Measurements from ENCODE around the gene ATXN7. TPM values are rescaled to one million over a fixed set of nuclear protein-coding genes. Genes with fewer than 3 reads are reported as not detected.

Gene ATXN7
- total RNA-seq, 4 donors from 2014 or later, result 21.4 to 88.6 (median 36.1) TPM

DNA sequence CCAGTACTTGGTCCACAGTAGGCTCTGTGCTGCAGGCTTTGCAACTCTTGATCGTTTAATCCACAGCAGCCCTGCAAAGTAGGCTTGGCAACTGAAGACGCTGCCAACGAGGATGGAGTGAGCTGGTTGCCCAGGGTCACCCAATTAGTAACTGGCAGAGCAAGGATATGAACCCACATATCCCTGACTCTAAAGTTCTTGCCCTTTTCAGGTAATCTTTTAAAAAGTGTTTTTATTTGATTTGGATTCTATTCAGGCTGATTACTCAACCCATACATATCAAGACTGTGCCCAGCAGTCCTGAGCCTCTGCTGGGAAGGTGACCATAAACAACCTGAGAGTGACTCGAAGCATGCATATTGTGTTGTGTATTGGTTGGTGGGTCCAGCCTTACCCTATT is 109.3 kb downstream of the ATXN7 start:
- TF ChIP-seq CTCF (IDR thresholded peaks at IDR 0.05), result no peak
- no peak for TF ChIP-seq POLR2A (IDR thresholded peaks at IDR 0.05)
- no peak for DNase-seq (ENCODE audit: low spot score in 2 of 2)
- intact Hi-C loops (cut with DNase I; ENCODE audit: low total_unique reads), result no loop called here
- H3K4me3 ChIP-seq (ENCODE audit: low read depth, poor library complexity, severe bottlenecking), result no peak overlapping the region
- 65 to 70% methylated on average over 4 of the region's 4 CpGs for WGBS, 2 donors

DNA sequence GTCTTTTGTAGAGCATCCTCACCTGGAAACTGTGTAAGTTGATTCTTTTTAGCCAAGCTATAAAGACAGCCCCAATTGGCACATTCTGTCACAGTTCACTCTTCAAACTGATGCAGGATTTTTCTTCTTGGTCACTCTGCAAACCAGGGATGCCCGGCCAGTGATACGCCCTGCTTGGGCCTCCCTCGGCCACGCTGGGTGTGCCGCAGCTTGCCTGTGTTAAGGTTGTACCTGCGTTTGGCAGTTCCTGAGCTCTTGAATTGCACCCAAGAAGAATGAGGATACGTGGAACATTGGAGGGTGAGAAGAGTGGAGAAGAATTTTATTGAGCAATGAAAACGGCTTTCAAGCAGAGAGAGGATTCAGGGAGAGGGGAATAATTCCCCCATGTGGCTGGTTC is 109.7 kb downstream of the ATXN7 start:
- WGBS, 2 donors, result 90% methylated on average over 8 of the region's 8 CpGs

GRCh38 chr3:63974451-63974850 is 110.8 kb downstream of the ATXN7 start:
- no peak for DNase-seq (ENCODE audit: low spot score in 2 of 2)
- WGBS, 2 donors, result 83 to 93% methylated on average over 1 of the region's 1 CpG
- intact Hi-C loops (cut with DNase I; ENCODE audit: low total_unique reads), result no loop called here
- H3K4me3 ChIP-seq (ENCODE audit: low read depth, poor library complexity, severe bottlenecking), result no peak overlapping the region
- TF ChIP-seq POLR2A (IDR thresholded peaks at IDR 0.05) (no peak), CTCF (IDR thresholded peaks at IDR 0.05) (no peak)

More for the DNA sequence above, 109.7 kb downstream of the ATXN7 start:
- intact Hi-C loops (cut with DNase I; ENCODE audit: low total_unique reads), result no loop called here
- no peak for TF ChIP-seq POLR2A (IDR thresholded peaks at IDR 0.05)
- no peak for TF ChIP-seq CTCF (IDR thresholded peaks at IDR 0.05)
- DNase-seq (ENCODE audit: low spot score in 2 of 2), result no peak
- no peak overlapping the region for H3K4me3 ChIP-seq (ENCODE audit: low read depth, poor library complexity, severe bottlenecking)

DNA sequence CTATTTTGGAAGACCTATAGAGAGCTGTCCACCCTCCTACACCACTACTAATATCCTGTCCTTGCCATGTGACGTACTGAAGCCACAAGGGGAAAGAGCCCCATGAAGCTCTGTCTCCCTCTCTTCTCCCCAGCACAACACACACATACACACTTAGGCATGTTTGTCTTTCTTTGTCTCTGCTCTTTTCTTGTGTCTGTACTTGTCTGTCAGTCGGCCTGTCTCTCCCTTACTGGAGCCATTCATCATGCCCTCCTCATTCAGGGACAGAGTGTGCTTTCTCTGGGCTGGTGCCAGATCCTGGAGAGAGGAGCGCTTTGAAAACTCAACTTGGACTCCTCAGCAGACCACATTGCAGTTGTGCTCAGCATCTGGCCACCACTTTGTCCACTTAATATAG is 112.1 kb downstream of the ATXN7 start:
- peak; percentile 67 to 91 for DNase-seq (ENCODE audit: low spot score in 2 of 2)
- no peak overlapping the region for H3K4me3 ChIP-seq (ENCODE audit: low read depth, poor library complexity, severe bottlenecking)
- intact Hi-C loops (cut with DNase I; ENCODE audit: low total_unique reads), result no loop called here
- TF ChIP-seq CTCF (IDR thresholded peaks at IDR 0.05) (no peak), POLR2A (IDR thresholded peaks at IDR 0.05) (no peak)
- 30 to 40% methylated on average over 3 of the region's 3 CpGs for WGBS, 2 donors

DNA sequence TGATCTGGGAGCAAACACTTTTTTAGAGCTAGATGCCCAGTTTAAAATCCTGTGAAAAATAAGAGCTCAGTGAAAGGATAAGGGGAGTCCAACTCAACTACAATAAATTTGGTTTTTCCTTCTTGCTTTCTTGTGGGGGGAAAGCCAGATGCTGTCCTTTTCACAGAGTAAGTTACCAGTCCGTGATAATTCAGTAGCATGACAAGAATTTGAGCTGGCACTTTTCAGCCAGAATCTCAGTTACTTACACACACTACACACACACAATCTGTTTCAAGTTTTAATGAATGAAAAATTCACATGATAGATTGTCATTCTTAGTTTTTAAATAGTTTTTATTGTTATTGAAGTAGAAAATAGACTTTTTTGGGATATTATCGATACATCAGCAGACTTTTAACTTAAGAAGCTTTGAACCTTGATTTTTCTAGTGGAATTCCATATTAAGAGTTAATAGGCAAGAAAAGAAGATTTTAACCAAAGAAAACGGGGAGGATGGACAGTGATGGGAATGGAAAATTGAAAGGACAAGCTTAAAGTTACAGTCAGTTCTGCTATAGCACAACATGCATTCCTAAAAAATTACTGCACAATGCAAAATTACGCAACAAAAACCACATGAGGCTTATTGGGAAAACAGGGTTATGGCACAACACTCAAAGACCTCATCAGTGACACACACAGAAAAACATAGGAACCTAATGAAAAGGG is 112.6 kb downstream of the ATXN7 start:
- H3K4me3 ChIP-seq (ENCODE audit: low read depth, poor library complexity, severe bottlenecking), result no peak overlapping the region
- intact Hi-C loops (cut with DNase I; ENCODE audit: low total_unique reads), result no loop called here
- TF ChIP-seq CTCF (IDR thresholded peaks at IDR 0.05), result no peak
- TF ChIP-seq POLR2A (IDR thresholded peaks at IDR 0.05), result no peak
- WGBS, 2 donors, result 62 to 74% methylated on average over 4 of the region's 4 CpGs
- peak in 1 of 2 donors; percentile 61 for DNase-seq (ENCODE audit: low spot score in 2 of 2)

GRCh38 chr3:63976872-63977200 is 113.2 kb downstream of the ATXN7 start:
- 76 to 79% methylated on average over 2 of the region's 2 CpGs for WGBS, 2 donors
- intact Hi-C loops (cut with DNase I; ENCODE audit: low total_unique reads), result no loop called here
- TF ChIP-seq CTCF (IDR thresholded peaks at IDR 0.05), result no peak
- TF ChIP-seq POLR2A (IDR thresholded peaks at IDR 0.05), result no peak
- DNase-seq (ENCODE audit: low spot score in 2 of 2), result no peak
- no peak overlapping the region for H3K4me3 ChIP-seq (ENCODE audit: low read depth, poor library complexity, severe bottlenecking)
